HepG2 (cell line): ENCODE results near the gene B3GNT7. TPM values are rescaled to one million over a fixed set of nuclear protein-coding genes. Genes with fewer than 3 reads are reported as not detected.
"Not testable (repeated sequence)": the region's sequence is repeated elsewhere in the genome, so short reads cannot be mapped to it uniquely, and the experiment has no call there.

Experiments
- ATAC-seq: fragments of 200-7000 bp; cut with Tn5 transposase; 3 replicates; pipeline ENCODE4 v1.9.1; 2020; ENCODE audit warnings: mild to moderate bottlenecking, moderate library complexity
- BruUV-seq: library from RNA; stranded (reverse); fragments of 400-500 nt; replicated peaks from 2 replicates; lab custom pipeline; 2021; lab: Mats Ljungman, UMichigan
- CTCF ChIA-PET: fragments of 300-600 bp; formaldehyde crosslinking; extraction: SDS; loops from one replicate; lab custom pipeline; 2021; ENCODE audit warnings: low total read pairs, inconsistent platforms, low intra/inter-chr PET ratio; lab: Yijun Ruan, JAX
- POLR2A ChIA-PET: fragments of 350-600 bp; sonication (Branson Sonifier 250); formaldehyde crosslinking; loops from one replicate; lab custom pipeline; 2020; ENCODE audit warnings: antibody characterized with exemption, inconsistent platforms; lab: Yijun Ruan, JAX
- DNase-seq: peaks from one replicate; pipeline ENCODE4 v3.0.0-alpha.2; 2015; ENCODE audit warnings: low spot score
- FAIRE-seq: peaks from 3 replicates; lab custom pipeline; 2011; peaks lifted over from hg19 to GRCh38; lab: Jason Lieb, UNC
- H2AFZ ChIP-seq: one replicate; pipeline ENCODE4 v1.6.1; 2011; ENCODE audit warnings: low read length, inconsistent platforms
- H3K27ac ChIP-seq: fragments of 300-600 bp; 3 replicates; pipeline ENCODE4 v1.8.0; 2011; ENCODE audit warnings: mixed run types, mild to moderate bottlenecking, mixed read lengths, low read length, inconsistent platforms; ENCODE audit not compliant: insufficient read depth; ENCODE audit errors: extremely low read length
- H3K27me3 ChIP-seq, 2 experiments: fragments of 200-600 bp in 1 of 2; 2 replicates in 1 of 2; 3 replicates in 1 of 2; pipeline versions ENCODE4 v1.6.0 to v1.8.0; 2011; ENCODE audit warnings: low read length in 2 of 2, mild to moderate bottlenecking in 2 of 2, moderate library complexity in 2 of 2, inconsistent platforms in 1 of 2; ENCODE audit not compliant: insufficient read depth in 2 of 2, control insufficient read depth in 1 of 2
- H3K36me3 ChIP-seq, 2 experiments: fragments of 200-600 bp in 1 of 2; replicated peaks in 1 of 2; 2 replicates in 1 of 2; 3 replicates in 1 of 2; pipeline versions ENCODE4 v1.5.1 to v1.8.0; 2011; ENCODE audit warnings: low read length in 2 of 2, inconsistent platforms in 1 of 2; ENCODE audit not compliant: insufficient read depth in 2 of 2, control insufficient read depth in 1 of 2
- H3K4me1 ChIP-seq: 2 replicates; pipeline ENCODE4 v1.5.1; 2012; ENCODE audit warnings: low read length, inconsistent platforms; ENCODE audit not compliant: insufficient read depth
- H3K4me2 ChIP-seq: 2 replicates; pipeline ENCODE4 v1.6.0; 2011; ENCODE audit warnings: low read depth, low read length, inconsistent platforms
- H3K4me3 ChIP-seq, 3 experiments: fragments of 200-600 bp in 1 of 3; sonication (generic), shearing (Covaris generic) in 1 of 3; replicated peaks in 1 of 3; 2 replicates each; pipeline ENCODE4 v1.5.1; 2011 to 2016; ENCODE audit warnings: low read length in 3 of 3, inconsistent platforms in 2 of 3, low read depth in 2 of 3, mild to moderate bottlenecking in 2 of 3, control low read depth in 1 of 3, mixed read lengths in 1 of 3; ENCODE audit not compliant: insufficient read depth in 1 of 3
- H3K79me2 ChIP-seq: one replicate; pipeline ENCODE4 v1.6.1; 2011; ENCODE audit warnings: low read length, inconsistent platforms; ENCODE audit not compliant: insufficient read depth
- H3K9ac ChIP-seq: 2 replicates; pipeline ENCODE4 v1.6.0; 2011; ENCODE audit warnings: mild to moderate bottlenecking, low read depth, low read length, inconsistent platforms; ENCODE audit not compliant: insufficient read depth
- H3K9me3 ChIP-seq: 2 replicates; pipeline ENCODE4 v1.5.1; 2012; ENCODE audit warnings: mild to moderate bottlenecking, low read length
- H4K20me1 ChIP-seq: 2 replicates; pipeline ENCODE4 v1.6.0; 2011; ENCODE audit warnings: inconsistent platforms, mild to moderate bottlenecking, low read length, moderate library complexity; ENCODE audit not compliant: insufficient read depth
- ZNF280B ChIP-seq: sonication (generic); formaldehyde crosslinking; IDR thresholded peaks from 2 replicates; pipeline ENCODE4 v1.5.0; 2020; ENCODE audit warnings: missing genetic modification reagents, mild to moderate bottlenecking, borderline replicate concordance
- WGBS: methylation state at CpG from one replicate; pipeline ENCODE4 v1.1.6; 2017; ENCODE audit warnings: low lambda C conversion rate; 5-methylcytosine and 5-hydroxymethylcytosine counted together
- in situ Hi-C: cut with HindIII; loops from 2 replicates; pipeline ENCODE4 v1.10.0; 2017; ENCODE audit warnings: low pct_unique_long_range_greater_than_20kb; ENCODE audit not compliant: extremely low pct_ligation_motif_present
- intact Hi-C: fragments of 100-400 bp; cut with micrococcal nuclease; formaldehyde crosslinking; loops from one replicate; pipeline ENCODE4 v1.10.0; 2022; ENCODE audit not compliant: unreplicated experiment
- polyA plus RNA-seq, 8 experiments: library from polyadenylated mRNA; depleted of rRNA in 3 of 8; stranded (reverse) in 7 of 8; unstranded in 1 of 8; fragments of >200 nt; fragmentation: Illumina TruSeq in 4 of 8; extraction: Trizol in 4 of 8; gene quantifications; 2 replicates each; pipeline versions ENCODE4 v1.2.1 to v1.2.3, GENCODE V29; 2011 to 2016; ENCODE audit warnings: low read depth in 4 of 8, missing spikeins in 1 of 8, mixed read lengths in 1 of 8; ENCODE audit not compliant: insufficient read depth in 1 of 8
- total RNA-seq, 5 experiments: library from RNA; depleted of rRNA; stranded (reverse); fragments of >200 nt; fragmentation: Illumina TruSeq; extraction: Trizol; gene quantifications; 2 replicates each; pipeline ENCODE4 v1.2.3, GENCODE V29; 2016; ENCODE audit warnings: low read depth in 1 of 5

Gene B3GNT7
- total and polyA plus RNA-seq, 2 of the 13 experiments (the other 11 are each of a cell fraction or from before 2014, with no cell fraction given): 0.04 to 0.24 TPM

- not testable (repeated sequence) for H3K27ac ChIP-seq
- POLR2A ChIA-PET: interaction anchor here (1.0 to 1.2 kb wide), 3 partner anchors 11 to 63 kb away, joined by 4 to 11 read pairs (median 5); partner anchors contain the start of gene NCL
These were observed 5.6 kb downstream of the B3GNT7 start for GRCh38 chr2:231401101-231401500.

GRCh38 chr2:231403421-231404182 is 8.1 kb downstream of the B3GNT7 start:
- in situ Hi-C loops, H3K27ac ChIP-seq, H2AFZ ChIP-seq, ATAC-seq, H3K4me3 ChIP-seq, FAIRE-seq, intact Hi-C loops, DNase-seq, CTCF ChIA-PET, H3K79me2 ChIP-seq, BruUV-seq, H4K20me1 ChIP-seq, POLR2A ChIA-PET, H3K36me3 ChIP-seq, H3K4me2 ChIP-seq, H3K9me3 ChIP-seq, H3K9ac ChIP-seq: not testable (repeated sequence)
- H3K27me3 ChIP-seq: peaks cover 0 to 50% of the 10 kb centered on the region in 2 experiments; a peak in 3 of 5 replicates
- peaks cover 20% of the 10 kb centered on the region for H3K4me1 ChIP-seq
- 34% methylated on average over 14 of the region's 14 CpGs for WGBS

More at GRCh38 chr2:231401101-231401500, 5.6 kb downstream of the B3GNT7 start:
- DNase-seq, BruUV-seq, H3K4me2 ChIP-seq, H3K4me3 ChIP-seq, ATAC-seq, H3K36me3 ChIP-seq, H4K20me1 ChIP-seq, intact Hi-C loops, H2AFZ ChIP-seq, in situ Hi-C loops, H3K9me3 ChIP-seq, H3K79me2 ChIP-seq, FAIRE-seq, H3K9ac ChIP-seq: not testable (repeated sequence)
- 0 out of 2 replicates have a peak, but pooled peaks have one; percentile 37 for TF ChIP-seq ZNF280B
- Histone ChIP-seq H3K27me3 (peaks cover 1 to 72% of the 10 kb centered on the region in 2 experiments; a peak in 4 of 5 replicates), H3K4me1 (peaks cover 20% of the 10 kb centered on the region)
- CTCF ChIA-PET: interaction anchor here (0.9 to 1.7 kb wide), 3 partner anchors 11 to 173 kb away, joined by 3 to 5 read pairs (median 3); no protein-coding TSS in a partner anchor
- 72% methylated on average over 23 of the region's 23 CpGs for WGBS

- H2AFZ ChIP-seq, H4K20me1 ChIP-seq, H3K79me2 ChIP-seq, H3K9me3 ChIP-seq, FAIRE-seq, H3K4me3 ChIP-seq, DNase-seq, CTCF ChIA-PET, POLR2A ChIA-PET, H3K4me2 ChIP-seq, in situ Hi-C loops, ATAC-seq, H3K27ac ChIP-seq, H3K36me3 ChIP-seq, BruUV-seq, intact Hi-C loops, H3K9ac ChIP-seq: not testable (repeated sequence)
- 68% methylated on average over 16 of the region's 16 CpGs for WGBS
- Histone ChIP-seq H3K4me1 (peaks cover 20% of the 10 kb centered on the region), H3K27me3 (peaks cover 0 to 47% of the 10 kb centered on the region in 2 experiments; a peak in 3 of 5 replicates)
These were observed 8.7 kb downstream of the B3GNT7 start for GRCh38 chr2:231404183-231404578.
